CD4-positive, alpha-beta T cell (primary cell): ENCODE results near the gene C2orf72. TPM values are rescaled to one million over a fixed set of nuclear protein-coding genes. Genes with fewer than 3 reads are reported as not detected.

Experiments used
- ATAC-seq: fragments of 200-7000 bp; cut with Tn5 transposase; one replicate; pipeline ENCODE4 v1.10.0; 2022; ENCODE audit warnings: mild to moderate bottlenecking; ENCODE audit not compliant: poor library complexity
- CTCF ChIA-PET: fragments of 350-600 bp; sonication (Branson Sonifier 250); formaldehyde crosslinking; loops from one replicate; lab custom pipeline; 2021; ENCODE audit warnings: antibody characterized with exemption, inconsistent platforms; lab: Charles Lee
- POLR2A ChIA-PET: fragments of 350-600 bp; sonication (Branson Sonifier 250); formaldehyde crosslinking; loops from one replicate; lab custom pipeline; 2021; ENCODE audit warnings: antibody characterized with exemption, inconsistent platforms; lab: Charles Lee
- DNase-seq, 14 experiments: peaks; one replicate each; pipeline ENCODE4 v3.0.0-alpha.2; 2013 to 2020; ENCODE audit warnings: mixed read lengths in 2 of 14
- H3K27ac ChIP-seq, 2 donors: one replicate each; pipeline versions ENCODE4 v1.5.1 to v1.7.0; 2013; ENCODE audit warnings: low read length in 2 of 2, low read depth in 1 of 2, mild to moderate bottlenecking in 1 of 2
- H3K27me3 ChIP-seq, 2 experiments: 1 replicate in 1 of 2; 2 replicates in 1 of 2; pipeline versions ENCODE4 v1.6.1 to v1.7.0; 2013; ENCODE audit warnings: low read length in 2 of 2, control low read depth in 1 of 2, mild to moderate bottlenecking in 1 of 2, moderate library complexity in 1 of 2; ENCODE audit not compliant: insufficient read depth in 2 of 2, control insufficient read depth in 1 of 2
- H3K36me3 ChIP-seq: one replicate; pipeline ENCODE4 v1.6.1; 2013; ENCODE audit warnings: low read length, control low read depth; ENCODE audit not compliant: insufficient read depth
- H3K4me1 ChIP-seq: one replicate; pipeline ENCODE4 v1.6.1; 2013; ENCODE audit warnings: low read length, control low read depth; ENCODE audit not compliant: insufficient read depth
- H3K4me3 ChIP-seq: one replicate; pipeline ENCODE4 v1.5.1; 2013; ENCODE audit warnings: mild to moderate bottlenecking, low read length, moderate library complexity
- H3K9me3 ChIP-seq, 2 experiments: 1 replicate in 1 of 2; 2 replicates in 1 of 2; pipeline versions ENCODE4 v1.6.1 to v1.7.0; 2013; ENCODE audit warnings: low read length in 2 of 2, mild to moderate bottlenecking in 2 of 2, control low read depth in 1 of 2, moderate library complexity in 1 of 2; ENCODE audit not compliant: control insufficient read depth in 1 of 2, insufficient read depth in 1 of 2
- H3K27ac Mint-ChIP-seq: one replicate; pipeline ENCODE4 v1.8.0; 2020; ENCODE audit warnings: mixed read lengths
- H3K27me3 Mint-ChIP-seq: one replicate; pipeline ENCODE4 v1.8.0; 2021; ENCODE audit warnings: mixed read lengths
- H3K36me3 Mint-ChIP-seq: one replicate; pipeline ENCODE4 v1.8.0; 2021; ENCODE audit warnings: low read depth, mixed read lengths
- H3K4me1 Mint-ChIP-seq: one replicate; pipeline ENCODE4 v1.8.0; 2021; ENCODE audit warnings: low read depth, mixed read lengths
- H3K4me3 Mint-ChIP-seq: one replicate; pipeline ENCODE4 v1.8.0; 2020; ENCODE audit warnings: mild to moderate bottlenecking, mixed read lengths
- H3K9me3 Mint-ChIP-seq: one replicate; pipeline ENCODE4 v1.8.0; 2020; ENCODE audit warnings: mixed read lengths
- CTCF ChIP-seq: fragments of 200-600 bp; IDR thresholded peaks from one replicate; pipeline ENCODE4 v1.8.0; 2022; ENCODE audit warnings: antibody characterized with exemption, mild to moderate bottlenecking
- intact Hi-C, 2 experiments: fragments of 100-400 bp; cut with DNase I in 1 of 2; cut with micrococcal nuclease in 1 of 2; formaldehyde crosslinking; loops; one replicate each; pipeline versions ENCODE4 v1.15.1 to v1.9.0; 2023 to 2025; cut with DNase I, micrococcal nuclease
- total RNA-seq, 174 experiments: library from RNA in 2 of 174; stranded (reverse) in 2 of 174; gene quantifications; one replicate each; pipeline ENCODE4 v1.2.3 and lab custom pipeline; 2021 to 2026

C2orf72 gene
- total RNA-seq, 2 experiments from 2014 or later: not detected

- no peaks in the 10 kb centered on the region for H3K4me1 ChIP-seq
- H3K36me3 Mint-ChIP-seq: no peaks in the 10 kb centered on the region
- no peaks in the 10 kb centered on the region for H3K9me3 Mint-ChIP-seq
- no peaks in the 10 kb centered on the region for H3K36me3 ChIP-seq
- no peak overlapping the region for H3K27ac ChIP-seq
- ChIA-PET CTCF (interaction anchor here (0.7 kb wide), 1 partner anchor 13 kb away, joined by 3 read pairs; no protein-coding TSS in a partner anchor), POLR2A (no interaction called here)
- ATAC-seq (no peak), DNase-seq (no peak)
- no peak overlapping the region for H3K4me3 ChIP-seq
- intact Hi-C loops: no loop called here
- H3K4me1 Mint-ChIP-seq: no peaks in the 10 kb centered on the region
- peaks cover 3 to 10% of the 10 kb centered on the region in 2 experiments for H3K27me3 ChIP-seq
- peaks cover 26% of the 10 kb centered on the region for H3K27me3 Mint-ChIP-seq
- no peak overlapping the region for H3K4me3 Mint-ChIP-seq
- no peak overlapping the region for H3K27ac Mint-ChIP-seq
- no peaks in the 10 kb centered on the region for H3K9me3 ChIP-seq
- TF ChIP-seq CTCF: no peak
Observed at GRCh38 chr2:231013820-231014219, 23.5 kb upstream of the C2orf72 start.

- Histone ChIP-seq H3K27ac (no peak overlapping the region), H3K9me3 (no peaks in the 10 kb centered on the region), H3K36me3 (no peaks in the 10 kb centered on the region), H3K27me3 (peaks cover 3 to 10% of the 10 kb centered on the region in 2 experiments), H3K4me3 (no peak overlapping the region), H3K4me1 (no peaks in the 10 kb centered on the region)
- H3K36me3 Mint-ChIP-seq: no peaks in the 10 kb centered on the region
- H3K9me3 Mint-ChIP-seq: no peaks in the 10 kb centered on the region
- no peak for TF ChIP-seq CTCF
- DNase-seq: no peak
- CTCF ChIA-PET: no interaction called here
- POLR2A ChIA-PET: no interaction called here
- intact Hi-C loops: no loop called here
- H3K27me3 Mint-ChIP-seq: peaks cover 32% of the 10 kb centered on the region
- H3K4me3 Mint-ChIP-seq: no peak overlapping the region
- no peaks in the 10 kb centered on the region for H3K4me1 Mint-ChIP-seq
- ATAC-seq: no peak
- H3K27ac Mint-ChIP-seq: no peak overlapping the region
Observed at GRCh38 chr2:231015478-231015877, 21.8 kb upstream of the C2orf72 start.

- H3K9me3 ChIP-seq: no peaks in the 10 kb centered on the region
- ATAC-seq (no peak), DNase-seq (no peak)
- TF ChIP-seq CTCF: no peak
- peaks cover 3 to 10% of the 10 kb centered on the region in 2 experiments for H3K27me3 ChIP-seq
- POLR2A ChIA-PET: no interaction called here
- Mint-ChIP-seq H3K4me3 (no peak overlapping the region), H3K4me1 (no peaks in the 10 kb centered on the region), H3K27me3 (peaks cover 32% of the 10 kb centered on the region), H3K9me3 (no peaks in the 10 kb centered on the region), H3K36me3 (no peaks in the 10 kb centered on the region), H3K27ac (no peak overlapping the region)
- CTCF ChIA-PET: no interaction called here
- H3K27ac ChIP-seq: no peak overlapping the region
- no peaks in the 10 kb centered on the region for H3K36me3 ChIP-seq
- intact Hi-C loops: no loop called here
- H3K4me1 ChIP-seq: no peaks in the 10 kb centered on the region
- H3K4me3 ChIP-seq: no peak overlapping the region
Observed at GRCh38 chr2:231015926-231016325, 21.4 kb upstream of the C2orf72 start.
